HG02870 (cell line): ENCODE measurements around the gene B3GNT5.

ENCODE experiments used
- ATAC-seq: cut with Tn5 transposase; IDR thresholded peaks from one replicate; pipeline ENCODE4 v1.9.1; 2021; ENCODE audit warnings: mild to moderate bottlenecking, moderate library complexity; ENCODE audit not compliant: unreplicated experiment

The B3GNT5 gene

GRCh38 chr3:183317271-183317670 lies 64.2 kb downstream of the B3GNT5 start:
- no peak for ATAC-seq

GRCh38 chr3:183317886-183318865 lies 65.1 kb downstream of the B3GNT5 start:
- no peak for ATAC-seq

- no peak for ATAC-seq
Observed at GRCh38 chr3:183318877-183319276, 65.8 kb downstream of the B3GNT5 start.

- ATAC-seq: no peak
Observed at GRCh38 chr3:183319371-183319770, 66.3 kb downstream of the B3GNT5 start.
